HG02623 (cell line): ENCODE results near the gene GOLGB1.
"Not testable (repeated sequence)": the region's sequence is repeated elsewhere in the genome, so short reads cannot be mapped to it uniquely, and the experiment has no call there.

Experiments used
- ATAC-seq: cut with Tn5 transposase; IDR thresholded peaks from one replicate; pipeline ENCODE4 v1.9.1; 2021; ENCODE audit warnings: moderate library complexity; ENCODE audit not compliant: unreplicated experiment

GOLGB1 gene

DNA sequence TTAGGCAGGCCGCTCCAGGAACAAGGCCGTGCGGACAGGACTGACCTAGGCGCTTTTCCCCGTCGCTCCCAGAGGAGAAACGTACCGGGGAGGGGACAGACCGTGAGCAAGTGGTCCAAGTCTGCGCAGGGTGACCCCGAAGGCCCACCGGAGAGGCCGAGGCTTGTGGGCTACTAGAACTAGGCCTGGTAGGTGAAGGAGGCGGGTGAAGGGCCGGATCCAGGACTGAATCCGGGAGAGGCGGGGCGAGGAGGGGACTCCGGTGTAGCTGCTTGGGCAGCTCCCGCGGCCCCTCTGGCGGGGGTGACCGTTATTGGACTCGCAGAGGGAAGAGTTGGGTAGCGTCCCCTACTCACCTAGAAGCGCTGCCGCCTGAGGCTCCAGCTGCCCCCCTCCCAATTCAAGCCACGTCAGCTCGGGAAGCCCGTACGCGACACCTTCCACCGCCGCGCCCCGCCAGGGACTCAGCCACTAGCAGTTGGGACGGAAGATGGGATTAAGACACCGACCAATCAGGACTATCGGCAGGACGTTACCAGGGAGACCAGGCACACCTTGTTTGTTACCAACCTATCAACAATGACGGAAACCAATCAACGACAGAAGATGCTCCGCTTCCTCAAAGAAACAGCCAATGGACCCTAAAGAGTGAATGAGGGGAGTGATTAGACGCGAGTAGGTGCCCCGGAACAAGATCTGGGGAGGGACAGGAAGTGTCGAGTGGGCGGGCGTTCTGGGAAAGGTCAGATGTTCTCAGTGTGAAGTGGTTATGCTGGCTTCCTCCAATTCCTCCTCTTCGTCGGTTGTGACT lies at the start of gene GOLGB1:
Gene GOLGB1, minus strand, starts transcription at position 466 of the 811 bp plus-strand sequence. CDS start 18,770 bp downstream, outside the sequence.
- peak; percentile 96 for ATAC-seq

DNA sequence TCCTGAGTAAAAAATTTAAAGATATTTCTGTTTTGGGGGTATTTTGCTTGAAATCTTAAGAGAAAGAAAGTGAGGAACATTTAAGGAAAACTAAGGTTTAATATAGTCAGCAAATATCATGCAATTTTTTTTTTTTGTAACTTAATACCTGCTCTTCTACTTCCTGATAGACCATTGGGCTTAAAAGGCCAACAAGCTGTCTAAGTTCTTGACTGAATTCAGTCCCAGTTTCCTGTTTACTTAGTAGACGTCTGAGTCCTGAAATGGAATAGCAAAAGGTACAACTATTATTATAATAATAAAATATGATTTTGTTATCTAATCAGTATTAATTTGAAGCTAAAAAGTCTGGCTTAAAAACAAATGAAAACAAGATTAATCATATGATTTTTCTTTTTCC lies 47.4 kb upstream of the GOLGB1 start:
- ATAC-seq = no peak

GRCh38 chr3:121794264-121794983 lies 44.9 kb upstream of the GOLGB1 start:
- ATAC-seq = no peak

DNA sequence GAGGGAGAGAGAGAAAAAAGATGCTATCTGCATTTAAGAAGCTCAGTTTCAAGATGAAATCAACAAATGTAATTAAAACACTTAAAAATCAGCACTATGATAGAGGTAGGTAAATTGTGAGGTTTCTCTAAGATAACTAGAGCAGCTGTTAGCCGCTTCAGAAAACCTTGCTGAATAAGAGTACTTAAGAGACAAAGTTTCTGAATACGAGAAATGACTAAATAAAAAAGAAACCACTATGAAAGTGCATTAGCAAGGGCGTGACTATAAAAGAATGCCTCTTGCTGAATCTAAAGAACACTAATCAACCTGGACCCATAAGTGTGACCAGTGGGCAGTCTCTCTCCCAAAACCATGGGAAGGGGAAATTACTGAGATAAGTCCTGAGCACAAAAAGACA lies 43.5 kb upstream of the GOLGB1 start:
- no peak for ATAC-seq

- ATAC-seq = no peak
These were observed 36.9 kb upstream of the GOLGB1 start for GRCh38 chr3:121786485-121786884.

DNA sequence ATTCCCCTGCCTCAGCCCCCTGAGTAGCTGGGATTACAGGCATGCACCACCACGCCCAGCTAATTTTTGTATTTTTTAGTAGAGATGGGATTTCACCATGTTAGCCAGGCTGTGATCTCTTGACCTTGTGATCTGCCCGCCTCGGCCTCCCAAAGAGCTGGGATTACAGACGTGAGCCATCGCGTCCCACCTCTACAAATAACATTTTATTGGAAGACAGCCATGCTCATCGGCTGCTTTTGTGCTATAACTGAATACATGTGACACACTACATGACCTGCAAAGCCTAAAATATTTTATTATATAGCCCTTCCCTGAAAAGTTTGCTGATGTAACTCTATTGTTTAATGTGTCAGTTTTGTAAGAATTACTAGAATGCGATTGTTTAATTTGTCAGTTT lies 33.2 kb upstream of the GOLGB1 start:
- ATAC-seq = not testable (repeated sequence)

DNA sequence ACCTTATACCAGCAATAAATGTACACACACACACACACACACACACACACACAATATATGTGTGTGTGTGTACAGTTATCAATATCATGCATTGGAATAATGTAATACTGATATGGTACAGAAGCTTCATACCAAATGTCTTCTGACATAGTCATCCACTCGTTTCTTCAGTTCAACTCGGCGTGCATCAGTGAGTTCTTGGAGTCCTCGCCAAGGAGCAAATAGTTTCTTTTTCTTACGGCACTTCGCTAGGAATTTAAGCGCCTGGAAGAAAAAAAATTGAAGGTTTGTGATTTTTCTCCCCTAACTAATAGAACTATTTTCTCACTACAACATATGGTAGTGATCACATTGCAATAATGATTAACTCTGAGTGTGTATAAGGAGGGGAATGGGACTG lies 32.1 kb upstream of the GOLGB1 start:
- no peak for ATAC-seq

DNA sequence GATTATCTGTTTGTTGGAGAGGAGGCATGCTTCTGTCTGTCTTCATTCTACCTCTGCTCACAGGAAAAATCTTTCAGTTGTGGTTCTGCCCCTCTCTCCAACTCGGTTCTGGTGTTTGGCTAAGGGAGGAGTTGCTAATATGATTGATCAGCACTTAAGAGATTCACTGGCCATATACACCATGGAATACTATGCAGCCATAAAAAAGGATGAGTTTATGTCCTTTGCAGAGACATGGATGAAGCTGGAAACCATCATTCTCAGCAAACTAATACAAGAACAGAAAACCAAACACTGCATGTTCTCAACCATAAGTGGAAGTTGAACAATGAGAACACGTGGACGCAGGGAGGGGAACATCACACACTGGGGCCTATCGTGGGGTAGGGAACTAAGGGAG lies 25.6 kb upstream of the GOLGB1 start:
- not testable (repeated sequence) for ATAC-seq

DNA sequence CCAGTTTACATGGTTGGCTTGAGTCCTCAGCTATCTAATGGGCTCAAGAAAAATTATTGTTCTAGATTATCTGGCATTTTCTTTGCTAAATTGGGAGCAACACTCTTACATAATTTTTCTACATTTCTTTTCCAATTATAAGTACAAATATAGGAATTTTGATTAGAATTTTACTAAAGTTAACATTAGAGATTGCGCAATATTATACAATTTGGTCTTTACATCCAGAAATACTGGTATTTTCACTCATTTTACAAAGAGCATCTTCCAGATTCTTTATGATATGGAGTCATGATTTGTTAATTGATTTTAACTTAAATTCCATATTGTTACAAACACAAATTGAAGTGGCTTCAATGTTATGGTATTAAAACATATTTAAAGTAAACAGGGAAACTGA lies 19.7 kb upstream of the GOLGB1 start:
- ATAC-seq = no peak

DNA sequence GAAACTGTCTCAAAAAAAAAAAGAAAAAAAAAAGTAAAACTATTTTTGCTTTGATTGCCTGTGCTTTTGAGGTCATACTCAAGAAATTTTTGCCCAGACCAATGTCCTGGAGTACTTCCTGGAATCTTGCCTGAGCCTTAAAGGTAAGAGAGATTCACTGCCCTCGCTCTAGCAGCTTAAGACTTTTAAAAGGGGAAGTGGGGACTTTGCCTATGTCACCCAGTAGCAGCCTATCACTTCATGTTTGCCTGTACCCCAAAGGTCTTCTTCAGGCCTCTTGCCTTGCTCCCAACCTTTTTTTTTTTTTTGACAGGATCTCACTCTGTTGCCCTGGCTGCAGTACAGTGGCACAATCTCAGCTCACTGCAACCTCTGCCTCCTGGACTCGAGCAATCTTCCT lies 18.9 kb upstream of the GOLGB1 start:
- ATAC-seq = no peak

DNA sequence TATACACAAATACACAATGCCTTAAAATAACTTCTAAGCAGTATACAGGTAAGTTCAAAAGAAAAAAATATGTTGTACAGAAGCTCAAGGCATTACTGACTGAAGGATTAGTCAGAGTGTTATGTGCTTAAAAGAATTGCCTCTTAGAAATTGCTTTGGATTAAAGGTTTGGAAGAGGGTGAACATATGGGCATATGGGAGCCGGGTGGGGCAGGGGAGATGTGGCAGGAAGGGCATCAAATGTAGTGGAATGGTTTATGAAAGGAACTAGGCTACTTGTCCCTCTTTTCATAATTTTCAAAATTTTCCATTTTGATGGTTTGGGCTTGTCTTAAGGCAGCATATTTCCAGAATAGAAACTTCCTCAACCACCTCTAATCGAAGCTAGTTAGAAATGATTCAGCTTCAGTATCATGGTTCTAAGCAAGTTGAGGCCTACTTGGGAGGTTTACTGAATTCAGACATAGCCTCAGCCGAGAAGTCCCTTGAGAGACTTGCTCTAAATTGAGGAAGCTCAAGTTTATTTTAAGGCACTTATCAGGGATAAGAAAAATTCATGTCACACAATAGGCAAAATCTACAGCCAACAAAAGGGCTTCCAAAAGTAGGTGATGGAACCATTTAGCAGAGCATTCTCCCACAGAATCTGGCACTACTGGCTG lies 10.1 kb upstream of the GOLGB1 start:
- ATAC-seq = no peak

DNA sequence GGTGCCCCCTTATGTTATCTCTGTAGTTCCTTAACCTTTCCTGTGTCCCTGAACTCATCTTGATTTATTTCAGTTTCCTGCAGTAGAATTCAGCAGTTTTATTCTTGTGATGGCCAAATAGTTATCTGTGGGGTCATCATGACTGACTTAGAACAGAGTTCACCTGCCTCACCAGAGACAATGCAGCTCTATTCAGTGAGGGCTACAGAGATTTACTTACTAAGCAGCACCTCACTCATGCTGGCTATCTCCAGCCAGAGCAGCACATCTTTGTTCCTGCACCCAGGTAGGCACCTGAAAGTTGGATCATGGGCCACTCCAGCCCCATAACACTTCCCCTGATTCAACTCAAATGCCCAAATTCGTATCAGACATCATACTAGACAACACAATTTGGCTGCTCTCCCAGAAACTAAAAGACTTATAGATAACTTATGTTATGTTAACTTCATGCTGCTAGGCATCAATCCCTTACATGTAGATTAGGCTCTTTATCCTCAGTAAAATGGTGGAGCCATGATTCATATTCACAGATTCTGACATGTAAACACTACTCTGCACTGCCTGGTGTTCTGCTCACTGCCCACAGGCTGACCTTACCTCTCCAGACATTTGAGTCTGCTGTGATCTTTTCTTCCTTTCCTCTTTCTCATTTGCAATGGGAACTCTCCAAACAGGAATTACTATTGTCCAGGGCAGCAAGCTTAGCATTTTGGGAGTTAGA lies 9.3 kb upstream of the GOLGB1 start:
- ATAC-seq = no peak

- ATAC-seq = no peak
These were observed 8.4 kb upstream of the GOLGB1 start for GRCh38 chr3:121757812-121758545.

- no peak for ATAC-seq
These were observed 7.7 kb upstream of the GOLGB1 start for GRCh38 chr3:121757087-121757811.

DNA sequence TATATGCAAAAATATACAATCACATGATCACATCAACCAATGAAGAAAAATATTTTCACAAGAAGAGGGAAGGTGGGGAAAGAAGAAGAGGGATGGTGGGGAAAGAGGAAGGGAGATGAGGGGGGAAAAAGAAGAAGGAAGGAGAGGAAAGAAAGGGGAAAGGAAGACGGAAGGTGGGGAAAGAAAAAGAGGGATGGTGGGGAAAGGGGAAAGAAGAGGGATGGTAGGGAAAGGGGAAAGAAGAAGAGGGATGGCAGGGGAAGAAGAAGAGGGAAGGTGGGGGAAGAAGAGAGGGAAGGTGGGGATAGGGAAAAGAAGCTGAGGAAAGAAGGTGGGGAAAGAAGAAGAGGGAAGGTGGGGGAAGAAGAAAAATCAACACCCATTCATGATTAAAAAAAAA lies 3.2 kb upstream of the GOLGB1 start:
- no peak for ATAC-seq

DNA sequence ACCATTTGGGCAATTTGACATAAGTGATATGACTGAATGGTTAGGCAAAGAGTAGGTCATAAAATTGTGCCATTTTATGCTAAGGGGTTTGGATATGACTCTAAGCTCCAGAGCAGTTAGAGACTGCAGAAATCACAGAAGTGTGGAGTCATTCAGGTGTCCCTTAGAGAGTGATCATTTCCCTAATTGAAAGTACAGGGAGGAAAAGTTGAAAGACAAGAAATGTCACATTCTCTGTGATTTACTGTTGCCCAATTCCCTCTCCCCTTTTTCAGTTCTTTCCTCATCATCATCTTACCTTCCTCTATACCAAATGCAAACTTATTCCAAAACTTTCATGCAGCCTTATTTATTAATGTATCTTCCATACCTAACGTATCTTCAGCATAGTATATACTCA lies 2.7 kb upstream of the GOLGB1 start:
- no peak for ATAC-seq

- ATAC-seq = no peak
These were observed 510 bp upstream of the GOLGB1 start for GRCh38 chr3:121750087-121750415.

DNA sequence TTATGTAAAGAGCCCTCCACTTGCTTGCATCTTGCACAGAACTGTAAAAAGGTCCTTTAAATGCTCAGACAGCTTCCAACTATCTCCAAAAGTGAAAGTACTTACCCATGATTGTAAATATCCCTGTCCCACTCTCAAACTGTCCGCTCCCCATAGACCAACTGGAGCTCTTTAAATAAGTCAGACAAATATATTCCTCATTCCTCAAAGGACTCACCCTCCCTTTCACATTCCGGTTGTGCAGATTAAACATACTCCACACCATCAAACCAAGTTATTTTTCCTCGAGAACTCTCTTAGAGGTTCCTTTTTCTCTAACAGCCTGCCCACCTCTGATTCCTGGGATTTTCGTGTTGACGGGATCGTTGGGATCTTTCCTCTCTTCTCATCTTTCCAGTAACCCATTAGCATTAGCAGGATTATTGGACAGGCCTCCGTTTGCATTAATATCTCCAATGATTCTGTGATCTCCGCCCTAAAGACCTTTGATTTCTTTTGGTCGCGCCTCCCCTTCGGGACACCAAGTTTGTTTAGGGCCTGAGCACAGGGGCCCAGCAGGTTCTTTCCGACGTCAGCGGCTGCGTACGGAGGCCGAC lies 763 bp downstream of the GOLGB1 start:
- ATAC-seq = peak; percentile 15

- no peak for ATAC-seq
These were observed 1.6 kb downstream of the GOLGB1 start for GRCh38 chr3:121747976-121748375.

GRCh38 chr3:121743106-121743505 lies 6.4 kb downstream of the GOLGB1 start:
- not testable (repeated sequence) for ATAC-seq
